OCI-LY3 (cell line): ENCODE data around the gene AKR1C2.
"Not testable (repeated sequence)": the region's sequence is repeated elsewhere in the genome, so short reads cannot be mapped to it uniquely, and the experiment has no call there.

Source experiments
- H2AFZ ChIP-seq: fragments of 200-600, 300-600 bp; shearing (Covaris generic); 2 replicates; pipeline ENCODE4 v1.6.0; 2014; ENCODE audit warnings: antibody characterized with exemption, low read depth, low read length
- H3K27ac ChIP-seq: fragments of 200-600, 300-600 bp; sonication (generic); 2 replicates; pipeline ENCODE4 v1.5.1; 2014; ENCODE audit warnings: mild to moderate bottlenecking, low read length, moderate library complexity, mixed read lengths
- H3K27me3 ChIP-seq: fragments of 200-600, 300-600 bp; sonication (generic); 2 replicates; pipeline ENCODE4 v1.6.1; 2014; ENCODE audit warnings: low read depth, low read length, mixed read lengths
- H3K36me3 ChIP-seq: fragments of 200-600, 300-600 bp; sonication (generic); replicated peaks from 2 replicates; pipeline ENCODE3; 2014; ENCODE audit warnings: low read depth, low read length, mixed read lengths
- H3K4me1 ChIP-seq: fragments of 300-600, 200-600 bp; sonication (generic); 2 replicates; pipeline ENCODE4 v1.6.1; 2014; ENCODE audit warnings: low read length, mixed read lengths
- H3K4me2 ChIP-seq: fragments of 200-600, 300-600 bp; sonication (generic); 2 replicates; pipeline ENCODE4 v1.6.1; 2014; ENCODE audit warnings: low read length, mixed read lengths
- H3K4me3 ChIP-seq: fragments of 300-600, 200-600 bp; sonication (generic); 2 replicates; pipeline ENCODE4 v1.5.1; 2014; ENCODE audit warnings: antibody characterized with exemption, mild to moderate bottlenecking, low read length, moderate library complexity
- H3K79me2 ChIP-seq: fragments of 300-600, 200-600 bp; shearing (Covaris generic); 2 replicates; pipeline ENCODE4 v1.6.1; 2014; ENCODE audit warnings: mild to moderate bottlenecking, low read length, mixed read lengths
- H3K9ac ChIP-seq: fragments of 300-600, 200-600 bp; shearing (Covaris generic); 2 replicates; pipeline ENCODE4 v1.6.0; 2014; ENCODE audit warnings: mild to moderate bottlenecking, low read length, moderate library complexity
- H3K9me3 ChIP-seq: fragments of 200-600, 300-600 bp; shearing (Covaris generic); 2 replicates; pipeline ENCODE4 v1.6.1; 2014; ENCODE audit warnings: low read length, mixed read lengths; ENCODE audit not compliant: insufficient read depth
- H4K20me1 ChIP-seq: fragments of 200-600, 300-600 bp; sonication (generic); 2 replicates; pipeline ENCODE4 v1.6.1; 2016; ENCODE audit warnings: low read length, mixed read lengths; ENCODE audit not compliant: insufficient read depth
- CTCF ChIP-seq: fragments of 200-600, 300-600 bp; sonication (generic); IDR thresholded peaks from 2 replicates; pipeline ENCODE4 v1.5.1; 2014; ENCODE audit warnings: antibody characterized with exemption, low read length, low read depth
- EZH2phosphoT487 ChIP-seq: fragments of 200-600 bp; shearing (Covaris generic); IDR thresholded peaks from 2 replicates; pipeline ENCODE4 v1.6.1; 2018; ENCODE audit warnings: antibody characterized with exemption, mixed run types, low read depth

AKR1C2 gene

GRCh38 chr10:5003127-5004029 is at the start of gene AKR1C2:
Gene AKR1C2, minus strand, starts transcription at chr10:5003857. Its CDS starts 22 bp downstream, at chr10:5003835.
- H3K4me2 ChIP-seq, H3K36me3 ChIP-seq, H3K9ac ChIP-seq, H3K27ac ChIP-seq, H4K20me1 ChIP-seq, H3K4me1 ChIP-seq, H3K27me3 ChIP-seq, H3K4me3 ChIP-seq, H3K79me2 ChIP-seq, H2AFZ ChIP-seq, H3K9me3 ChIP-seq: not testable (repeated sequence)

GRCh38 chr10:5052951-5053500 is 49.4 kb upstream of the AKR1C2 start:
- not testable (repeated sequence) for H3K9ac ChIP-seq, H3K4me2 ChIP-seq, H4K20me1 ChIP-seq, H3K4me1 ChIP-seq, H3K27ac ChIP-seq, H3K36me3 ChIP-seq, H3K9me3 ChIP-seq, H3K79me2 ChIP-seq, H2AFZ ChIP-seq, H3K4me3 ChIP-seq, H3K27me3 ChIP-seq

- Histone ChIP-seq H2AFZ (no peak overlapping the region), H3K4me2 (no peak overlapping the region), H3K79me2 (no peaks in the 10 kb centered on the region), H3K4me3 (no peak overlapping the region), H3K27me3 (no peaks in the 10 kb centered on the region), H3K9me3 (no peaks in the 10 kb centered on the region), H3K9ac (no peak overlapping the region), H3K27ac (no peak overlapping the region), H3K4me1 (peaks cover 11% of the 10 kb centered on the region; the same call in 1 of the 2 replicates), H4K20me1 (no peaks in the 10 kb centered on the region), H3K36me3 (no peaks in the 10 kb centered on the region)
- TF ChIP-seq CTCF, result no peak
- no peak for TF ChIP-seq EZH2phosphoT487
Observed at GRCh38 chr10:5047912-5048628, 44.4 kb upstream of the AKR1C2 start.

- not testable (repeated sequence) for H4K20me1 ChIP-seq, H3K9ac ChIP-seq, H2AFZ ChIP-seq, H3K4me3 ChIP-seq, H3K4me2 ChIP-seq, H3K79me2 ChIP-seq, H3K36me3 ChIP-seq, H3K9me3 ChIP-seq, H3K27me3 ChIP-seq, H3K27ac ChIP-seq
- peaks cover 11% of the 10 kb centered on the region; the same call in 1 of the 2 replicates for H3K4me1 ChIP-seq
Observed at GRCh38 chr10:5047055-5047454, 43.4 kb upstream of the AKR1C2 start.

GRCh38 chr10:5046410-5046809 is 42.8 kb upstream of the AKR1C2 start:
- no peaks in the 10 kb centered on the region for H4K20me1 ChIP-seq
- no peaks in the 10 kb centered on the region for H3K79me2 ChIP-seq
- H3K27ac ChIP-seq, result no peak overlapping the region; the same call in 1 of the 2 replicates
- H3K4me2 ChIP-seq, result no peak overlapping the region
- H3K27me3 ChIP-seq, result no peaks in the 10 kb centered on the region
- no peaks in the 10 kb centered on the region for H3K9me3 ChIP-seq
- no peaks in the 10 kb centered on the region for H3K36me3 ChIP-seq
- no peak overlapping the region for H3K9ac ChIP-seq
- TF ChIP-seq CTCF, result no peak
- TF ChIP-seq EZH2phosphoT487, result no peak
- H3K4me3 ChIP-seq, result no peak overlapping the region
- H3K4me1 ChIP-seq, result peaks cover 11% of the 10 kb centered on the region; the same call in 1 of the 2 replicates
- H2AFZ ChIP-seq, result no peak overlapping the region
